Liver (tissue), 3 donors: ENCODE measurements around the gene TBC1D5.

Experiments
- ATF3 ChIP-seq: IDR thresholded peaks from 2 replicates; pipeline ENCODE4 v1.6.1; 2016; ENCODE audit warnings: antibody characterized with exemption
- CTCF ChIP-seq: fragments of 150-350 bp; IDR thresholded peaks from 2 replicates; pipeline ENCODE4 v1.5.1; 2017; ENCODE audit warnings: improper control_type of control experiment, low read depth, low read length; ENCODE audit not compliant: missing input control
- FOXA2 ChIP-seq: IDR thresholded peaks from 2 replicates; pipeline ENCODE4 v1.6.1; 2016; ENCODE audit warnings: antibody characterized with exemption
- GABPA ChIP-seq, 2 donors: IDR thresholded peaks in 1 of 2; conservative IDR thresholded peaks in 1 of 2; 2 replicates each; pipeline ENCODE4 v1.6.1; 2016; ENCODE audit warnings: antibody characterized with exemption in 2 of 2, mild to moderate bottlenecking in 1 of 2, moderate library complexity in 1 of 2
- HNF4G ChIP-seq: IDR thresholded peaks from 2 replicates; pipeline ENCODE4 v1.6.1; 2016; ENCODE audit warnings: antibody characterized with exemption
- JUND ChIP-seq, 2 donors: IDR thresholded peaks; 2 replicates each; pipeline ENCODE4 v1.6.1; 2016; ENCODE audit warnings: antibody characterized with exemption in 2 of 2
- RAD21 ChIP-seq, 2 donors: IDR thresholded peaks; 2 replicates each; pipeline ENCODE4 v1.6.1; 2016; ENCODE audit warnings: antibody characterized with exemption in 2 of 2, mild to moderate bottlenecking in 2 of 2
- RXRA ChIP-seq, 2 donors: IDR thresholded peaks; 2 replicates each; pipeline ENCODE4 v1.6.1; 2017 to 2018; ENCODE audit warnings: antibody characterized with exemption in 2 of 2, mild to moderate bottlenecking in 1 of 2
- SP1 ChIP-seq: IDR thresholded peaks from 2 replicates; pipeline ENCODE4 v1.6.1; 2018; ENCODE audit warnings: antibody characterized with exemption, mild to moderate bottlenecking
- YY1 ChIP-seq: IDR thresholded peaks from 2 replicates; pipeline ENCODE4 v1.6.1; 2016; ENCODE audit warnings: antibody characterized with exemption, mild to moderate bottlenecking
- TF ChIP-seq, protein P1 (sequence below): IDR thresholded peaks from 2 replicates; pipeline ENCODE4 v1.6.1; 2016; ENCODE audit warnings: antibody characterized with exemption, mild to moderate bottlenecking
- TF ChIP-seq, protein P2 (sequence below): IDR thresholded peaks from 2 replicates; pipeline ENCODE4 v1.6.1; 2016; ENCODE audit warnings: antibody characterized with exemption
- TF ChIP-seq, protein P3 (sequence below): IDR thresholded peaks from 2 replicates; pipeline ENCODE4 v1.6.1; 2016; ENCODE audit warnings: antibody characterized with exemption
- donor health status: healthy.
- donor health status: healthy.

- TF ChIP-seq CTCF (no peak), GABPA (IDR thresholded peaks at IDR 0.05 in 1 of 2, conservative IDR thresholded peaks at IDR 0.05 in 1 of 2) (no peak), SP1 (no peak), YY1 (no peak), RXRA (IDR thresholded peaks at IDR 0.05) (no peak), JUND (IDR thresholded peaks at IDR 0.05) (no peak), FOXA2 (no peak), ATF3 (no peak), RAD21 (IDR thresholded peaks at IDR 0.05) (no peak), HNF4G (no peak)
- TF ChIP-seq, protein P1, sequence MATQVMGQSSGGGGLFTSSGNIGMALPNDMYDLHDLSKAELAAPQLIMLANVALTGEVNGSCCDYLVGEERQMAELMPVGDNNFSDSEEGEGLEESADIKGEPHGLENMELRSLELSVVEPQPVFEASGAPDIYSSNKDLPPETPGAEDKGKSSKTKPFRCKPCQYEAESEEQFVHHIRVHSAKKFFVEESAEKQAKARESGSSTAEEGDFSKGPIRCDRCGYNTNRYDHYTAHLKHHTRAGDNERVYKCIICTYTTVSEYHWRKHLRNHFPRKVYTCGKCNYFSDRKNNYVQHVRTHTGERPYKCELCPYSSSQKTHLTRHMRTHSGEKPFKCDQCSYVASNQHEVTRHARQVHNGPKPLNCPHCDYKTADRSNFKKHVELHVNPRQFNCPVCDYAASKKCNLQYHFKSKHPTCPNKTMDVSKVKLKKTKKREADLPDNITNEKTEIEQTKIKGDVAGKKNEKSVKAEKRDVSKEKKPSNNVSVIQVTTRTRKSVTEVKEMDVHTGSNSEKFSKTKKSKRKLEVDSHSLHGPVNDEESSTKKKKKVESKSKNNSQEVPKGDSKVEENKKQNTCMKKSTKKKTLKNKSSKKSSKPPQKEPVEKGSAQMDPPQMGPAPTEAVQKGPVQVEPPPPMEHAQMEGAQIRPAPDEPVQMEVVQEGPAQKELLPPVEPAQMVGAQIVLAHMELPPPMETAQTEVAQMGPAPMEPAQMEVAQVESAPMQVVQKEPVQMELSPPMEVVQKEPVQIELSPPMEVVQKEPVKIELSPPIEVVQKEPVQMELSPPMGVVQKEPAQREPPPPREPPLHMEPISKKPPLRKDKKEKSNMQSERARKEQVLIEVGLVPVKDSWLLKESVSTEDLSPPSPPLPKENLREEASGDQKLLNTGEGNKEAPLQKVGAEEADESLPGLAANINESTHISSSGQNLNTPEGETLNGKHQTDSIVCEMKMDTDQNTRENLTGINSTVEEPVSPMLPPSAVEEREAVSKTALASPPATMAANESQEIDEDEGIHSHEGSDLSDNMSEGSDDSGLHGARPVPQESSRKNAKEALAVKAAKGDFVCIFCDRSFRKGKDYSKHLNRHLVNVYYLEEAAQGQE, result no peak
- TF ChIP-seq, protein P2, sequence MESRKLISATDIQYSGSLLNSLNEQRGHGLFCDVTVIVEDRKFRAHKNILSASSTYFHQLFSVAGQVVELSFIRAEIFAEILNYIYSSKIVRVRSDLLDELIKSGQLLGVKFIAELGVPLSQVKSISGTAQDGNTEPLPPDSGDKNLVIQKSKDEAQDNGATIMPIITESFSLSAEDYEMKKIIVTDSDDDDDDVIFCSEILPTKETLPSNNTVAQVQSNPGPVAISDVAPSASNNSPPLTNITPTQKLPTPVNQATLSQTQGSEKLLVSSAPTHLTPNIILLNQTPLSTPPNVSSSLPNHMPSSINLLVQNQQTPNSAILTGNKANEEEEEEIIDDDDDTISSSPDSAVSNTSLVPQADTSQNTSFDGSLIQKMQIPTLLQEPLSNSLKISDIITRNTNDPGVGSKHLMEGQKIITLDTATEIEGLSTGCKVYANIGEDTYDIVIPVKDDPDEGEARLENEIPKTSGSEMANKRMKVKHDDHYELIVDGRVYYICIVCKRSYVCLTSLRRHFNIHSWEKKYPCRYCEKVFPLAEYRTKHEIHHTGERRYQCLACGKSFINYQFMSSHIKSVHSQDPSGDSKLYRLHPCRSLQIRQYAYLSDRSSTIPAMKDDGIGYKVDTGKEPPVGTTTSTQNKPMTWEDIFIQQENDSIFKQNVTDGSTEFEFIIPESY, result no peak
- TF ChIP-seq, protein P3, sequence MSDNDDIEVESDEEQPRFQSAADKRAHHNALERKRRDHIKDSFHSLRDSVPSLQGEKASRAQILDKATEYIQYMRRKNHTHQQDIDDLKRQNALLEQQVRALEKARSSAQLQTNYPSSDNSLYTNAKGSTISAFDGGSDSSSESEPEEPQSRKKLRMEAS, result no peak
Measured at GRCh38 chr3:17459470-17459993, 282.9 kb downstream of the TBC1D5 start.
